Activated CD4-positive, alpha-beta T cell treated with anti-CD3 and anti-CD28 coated beads for 36 hours (primary cell): ENCODE results near the gene RASGRP1. TPM values are rescaled to one million over a fixed set of nuclear protein-coding genes. Genes with fewer than 3 reads are reported as not detected.
A peak's percentile ranks its signal among the peaks of the same experiment; 100 is the strongest.

Experiments
- ATAC-seq: fragments of 200-7000 bp; cut with Tn5 transposase; one replicate; pipeline ENCODE4 v1.10.0; 2021; ENCODE audit warnings: mild to moderate bottlenecking, moderate library complexity
- CTCF ChIA-PET: fragments of 350-600 bp; sonication (Branson Sonifier 250); formaldehyde crosslinking; loops from one replicate; lab custom pipeline; 2021; ENCODE audit warnings: antibody characterized with exemption; lab: Charles Lee
- POLR2A ChIA-PET: fragments of 350-600 bp; sonication (Branson Sonifier 250); formaldehyde crosslinking; loops from one replicate; lab custom pipeline; 2021; ENCODE audit warnings: antibody characterized with exemption, inconsistent platforms; lab: Charles Lee
- DNase-seq: peaks from one replicate; pipeline ENCODE4 v3.0.0-alpha.2; 2020
- H3K27ac Mint-ChIP-seq: one replicate; pipeline ENCODE4 v1.8.0; 2021; ENCODE audit warnings: mixed read lengths
- H3K27me3 Mint-ChIP-seq: one replicate; pipeline ENCODE4 v1.8.0; 2021; ENCODE audit warnings: mixed read lengths
- H3K36me3 Mint-ChIP-seq: one replicate; pipeline ENCODE4 v1.8.0; 2021; ENCODE audit warnings: low read depth, mixed read lengths
- H3K4me1 Mint-ChIP-seq: one replicate; pipeline ENCODE4 v1.8.0; 2021; ENCODE audit warnings: mixed read lengths
- H3K4me3 Mint-ChIP-seq: one replicate; pipeline ENCODE4 v1.8.0; 2021; ENCODE audit warnings: mild to moderate bottlenecking, moderate library complexity, mixed read lengths
- H3K9me3 Mint-ChIP-seq: one replicate; pipeline ENCODE4 v1.8.0; 2021; ENCODE audit warnings: low read depth, mixed read lengths
- intact Hi-C, 2 experiments: fragments of 100-400 bp; cut with DNase I in 1 of 2; cut with micrococcal nuclease in 1 of 2; formaldehyde crosslinking; loops; one replicate each; pipeline versions ENCODE4 v1.14.2 to v1.15.1; 2022 to 2024; cut with DNase I, micrococcal nuclease
- total RNA-seq, 2 experiments: library from RNA; stranded (reverse); gene quantifications; one replicate each; pipeline ENCODE4 v1.2.3, GENCODE V29; 2021

Gene RASGRP1
- total RNA-seq, result 100 to 1,000 TPM; 102 to 120 TPM

GRCh38 chr15:38564557-38565286 lies at the start of gene RASGRP1:
Gene RASGRP1, minus strand, starts transcription at chr15:38564814. Its CDS starts 186 bp downstream, at chr15:38564628.
- POLR2A ChIA-PET, result interaction anchor here (0.6 to 8.8 kb wide), 20 partner anchors 16 to 134 kb away, joined by 3 to 194 read pairs (median 4); partner anchors contain the start of gene FAM98B
- H3K36me3 Mint-ChIP-seq, result peaks cover 43% of the 10 kb centered on the region
- CTCF ChIA-PET, result interaction anchor here (0.8 to 10.4 kb wide), 32 partner anchors 9 to 134 kb away, joined by 3 to 339 read pairs (median 6); partner anchors contain the start of gene FAM98B
- H3K27ac Mint-ChIP-seq, result peak within 1 kb of the TSS; percentile 98
- H3K9me3 Mint-ChIP-seq, result no peaks in the 10 kb centered on the region
- no peaks in the 10 kb centered on the region for H3K27me3 Mint-ChIP-seq
- peak within 1 kb of the TSS; percentile 93 for H3K4me3 Mint-ChIP-seq
- ATAC-seq (peak; percentile 54), DNase-seq (peak; percentile 92)
- H3K4me1 Mint-ChIP-seq, result peaks cover 46% of the 10 kb centered on the region
- intact Hi-C loops, result loop anchor here in 1 of 2 experiments (1.0 to 5.0 kb wide), 8 partner anchors 25 to 312 kb away; partner anchors contain the start of genes FAM98B and SPRED1

GRCh38 chr15:38613085-38613484 lies 48.5 kb upstream of the RASGRP1 start:
- no peak for ATAC-seq
- H3K4me1 Mint-ChIP-seq, result peaks cover 62% of the 10 kb centered on the region
- H3K9me3 Mint-ChIP-seq, result no peaks in the 10 kb centered on the region
- ChIA-PET CTCF (interaction anchor here (0.8 to 10.4 kb wide), 10 partner anchors 13 to 76 kb away, joined by 3 to 145 read pairs (median 8); partner anchors contain the start of gene RASGRP1), POLR2A (interaction anchor here (0.8 to 5.7 kb wide), 5 partner anchors 51 to 86 kb away, joined by 5 to 194 read pairs (median 48); partner anchors contain the start of gene RASGRP1)
- DNase-seq, result peak; percentile 40
- intact Hi-C loops, result loop anchor here (2.0 to 10.0 kb wide), 5 partner anchors 18 to 1012 kb away; no protein-coding TSS in a partner anchor
- no peaks in the 10 kb centered on the region for H3K27me3 Mint-ChIP-seq
- H3K4me3 Mint-ChIP-seq, result no peak overlapping the region
- H3K36me3 Mint-ChIP-seq, result peaks cover 4% of the 10 kb centered on the region
- H3K27ac Mint-ChIP-seq, result peak overlapping the region; percentile 96

DNA sequence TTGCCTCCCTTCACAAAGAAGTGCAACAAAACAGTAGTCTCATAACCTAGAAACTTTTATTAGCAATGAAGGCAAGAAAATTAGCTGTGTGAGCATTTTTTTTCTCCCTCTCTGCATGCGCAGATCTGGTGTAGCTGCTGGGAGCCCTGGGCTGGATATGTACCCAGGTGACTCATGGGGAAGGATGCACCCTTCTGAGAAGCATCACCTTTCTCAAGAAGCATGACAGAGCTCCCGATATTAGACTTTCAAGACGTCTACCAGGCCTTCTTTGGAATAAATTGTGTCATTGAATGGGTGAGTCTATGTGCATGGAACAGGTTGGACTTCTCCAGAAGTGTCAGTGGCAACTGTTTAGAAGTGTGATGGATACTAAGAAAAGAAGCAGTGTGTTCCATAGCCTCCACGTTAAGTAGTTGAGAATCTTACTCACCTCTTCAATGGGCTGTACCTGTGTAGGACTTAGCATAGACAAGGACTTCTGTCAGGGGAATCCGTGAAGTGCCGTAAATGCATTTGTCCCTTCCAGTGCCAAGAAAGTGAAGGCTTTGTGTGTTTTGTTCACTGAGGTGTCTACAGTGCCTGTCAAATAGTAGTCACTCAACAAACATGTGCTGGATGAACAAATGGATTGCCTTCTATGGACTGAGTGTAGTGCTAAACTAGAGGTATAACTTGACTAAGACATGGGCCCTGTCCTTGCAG lies 47.7 kb upstream of the RASGRP1 start:
- peak overlapping the region; percentile 96 for H3K27ac Mint-ChIP-seq
- intact Hi-C loops, result loop anchor here (1.0 to 10.0 kb wide), 9 partner anchors 18 to 1012 kb away; no protein-coding TSS in a partner anchor
- CTCF ChIA-PET, result interaction anchor here (0.6 to 10.4 kb wide), 16 partner anchors 14 to 116 kb away, joined by 3 to 145 read pairs (median 6); partner anchors contain the start of gene RASGRP1
- POLR2A ChIA-PET, result interaction anchor here (0.5 to 5.7 kb wide), 16 partner anchors 8 to 87 kb away, joined by 3 to 194 read pairs (median 5); partner anchors contain the start of gene RASGRP1
- peaks cover 66% of the 10 kb centered on the region for H3K4me1 Mint-ChIP-seq
- peak overlapping the region; percentile 42 for H3K4me3 Mint-ChIP-seq
- peak; percentile 79 for DNase-seq
- H3K9me3 Mint-ChIP-seq, result no peaks in the 10 kb centered on the region
- peaks cover 4% of the 10 kb centered on the region for H3K36me3 Mint-ChIP-seq
- no peaks in the 10 kb centered on the region for H3K27me3 Mint-ChIP-seq
- ATAC-seq, result peak; percentile 78

DNA sequence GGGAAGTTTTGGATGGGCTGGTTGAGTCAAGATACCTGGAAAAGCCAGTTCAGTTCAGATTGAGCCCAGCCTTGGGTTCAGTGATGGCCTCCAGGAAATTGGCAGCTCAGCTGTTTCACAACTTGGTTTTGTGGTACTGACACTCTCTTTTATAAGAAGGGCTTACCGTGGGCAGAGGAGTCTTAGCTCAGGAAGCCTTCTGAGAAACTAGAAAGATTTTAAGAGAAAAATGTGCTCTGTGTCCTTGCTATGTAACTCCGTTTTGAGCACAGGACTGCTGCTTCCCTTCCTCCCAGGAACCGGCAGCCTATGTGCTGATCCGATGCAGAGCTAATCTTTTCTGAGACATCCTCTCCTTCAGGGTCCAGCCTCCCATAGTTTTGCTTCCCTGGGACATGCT lies 46.6 kb upstream of the RASGRP1 start:
- Mint-ChIP-seq H3K27ac (peak overlapping the region; percentile 96), H3K9me3 (no peaks in the 10 kb centered on the region), H3K4me1 (peaks cover 76% of the 10 kb centered on the region), H3K36me3 (peaks cover 4% of the 10 kb centered on the region), H3K27me3 (no peaks in the 10 kb centered on the region), H3K4me3 (peak overlapping the region; percentile 42)
- ChIA-PET CTCF (interaction anchor here (0.6 to 10.4 kb wide), 17 partner anchors 8 to 115 kb away, joined by 3 to 145 read pairs (median 5); partner anchors contain the start of gene RASGRP1), POLR2A (interaction anchor here (0.6 to 5.7 kb wide), 14 partner anchors 8 to 88 kb away, joined by 3 to 194 read pairs (median 7); partner anchors contain the start of gene RASGRP1)
- peak; percentile 54 for ATAC-seq
- DNase-seq, result peak; percentile 75
- intact Hi-C loops, result loop anchor here (1.0 to 10.0 kb wide), 7 partner anchors 20 to 1014 kb away; partner anchors contain the start of gene RASGRP1 (in 1 of the 2)

GRCh38 chr15:38610748-38611147 lies 46.1 kb upstream of the RASGRP1 start:
- Mint-ChIP-seq H3K9me3 (no peaks in the 10 kb centered on the region), H3K4me1 (peaks cover 81% of the 10 kb centered on the region), H3K4me3 (peak overlapping the region; percentile 42), H3K27me3 (no peaks in the 10 kb centered on the region), H3K36me3 (peaks cover 4% of the 10 kb centered on the region), H3K27ac (peak overlapping the region; percentile 96)
- DNase-seq (peak; percentile 78), ATAC-seq (peak; percentile 52)
- ChIA-PET CTCF (interaction anchor here (0.7 to 10.4 kb wide), 14 partner anchors 13 to 89 kb away, joined by 3 to 145 read pairs (median 8); partner anchors contain the start of gene RASGRP1), POLR2A (interaction anchor here (0.6 to 5.7 kb wide), 10 partner anchors 7 to 84 kb away, joined by 4 to 194 read pairs (median 7); partner anchors contain the start of gene RASGRP1)
- intact Hi-C loops, result loop anchor here (1.0 to 10.0 kb wide), 8 partner anchors 20 to 1014 kb away; partner anchors contain the start of gene RASGRP1 (in 1 of the 2)

GRCh38 chr15:38609097-38609738 lies 44.6 kb upstream of the RASGRP1 start:
- H3K4me1 Mint-ChIP-seq, result peaks cover 82% of the 10 kb centered on the region
- H3K4me3 Mint-ChIP-seq, result no peak overlapping the region
- no peak for DNase-seq
- ATAC-seq, result no peak
- H3K27me3 Mint-ChIP-seq, result no peaks in the 10 kb centered on the region
- ChIA-PET CTCF (interaction anchor here (1.2 to 10.4 kb wide), 8 partner anchors 11 to 91 kb away, joined by 3 to 145 read pairs (median 5); partner anchors contain the start of gene RASGRP1), POLR2A (interaction anchor here (0.7 to 5.7 kb wide), 6 partner anchors 22 to 80 kb away, joined by 4 to 194 read pairs (median 8); partner anchors contain the start of gene RASGRP1)
- intact Hi-C loops, result loop anchor here in 1 of 2 experiments (1.0 kb wide), 1 partner anchor 20 kb away; no protein-coding TSS in a partner anchor
- peaks cover 4% of the 10 kb centered on the region for H3K36me3 Mint-ChIP-seq
- H3K9me3 Mint-ChIP-seq, result no peaks in the 10 kb centered on the region
- peak overlapping the region; percentile 96 for H3K27ac Mint-ChIP-seq

- H3K4me1 Mint-ChIP-seq, result peaks cover 79% of the 10 kb centered on the region
- H3K27ac Mint-ChIP-seq, result peak overlapping the region; percentile 96
- H3K9me3 Mint-ChIP-seq, result no peaks in the 10 kb centered on the region
- DNase-seq, result no peak
- ChIA-PET CTCF (interaction anchor here (1.2 to 10.4 kb wide), 9 partner anchors 10 to 91 kb away, joined by 3 to 145 read pairs (median 5); partner anchors contain the start of gene RASGRP1), POLR2A (interaction anchor here (5.7 kb wide), 1 partner anchor 46 kb away, joined by 194 read pairs; the partner anchor contains the start of gene RASGRP1)
- no peak for ATAC-seq
- intact Hi-C loops, result loop anchor here in 1 of 2 experiments (1.0 kb wide), 1 partner anchor 19 kb away; no protein-coding TSS in a partner anchor
- H3K36me3 Mint-ChIP-seq, result peaks cover 4% of the 10 kb centered on the region
- H3K27me3 Mint-ChIP-seq, result no peaks in the 10 kb centered on the region
- H3K4me3 Mint-ChIP-seq, result no peak overlapping the region
These were observed 44.1 kb upstream of the RASGRP1 start for GRCh38 chr15:38608682-38609081.

GRCh38 chr15:38605744-38606143 lies 41.1 kb upstream of the RASGRP1 start:
- intact Hi-C loops, result no loop called here
- ChIA-PET POLR2A (interaction anchor here (0.7 to 1.3 kb wide), 2 partner anchors 80 to 87 kb away, joined by 3 to 10 read pairs; no protein-coding TSS in a partner anchor), CTCF (interaction anchor here (0.6 to 1.5 kb wide), 5 partner anchors 42 to 95 kb away, joined by 3 read pairs; partner anchors contain the start of gene RASGRP1)
- Mint-ChIP-seq H3K27me3 (no peaks in the 10 kb centered on the region), H3K9me3 (no peaks in the 10 kb centered on the region), H3K4me1 (peaks cover 50% of the 10 kb centered on the region), H3K4me3 (no peak overlapping the region), H3K36me3 (peaks cover 4% of the 10 kb centered on the region), H3K27ac (peak overlapping the region; percentile 70)
- ATAC-seq, result peak; percentile 50
- DNase-seq, result no peak

DNA sequence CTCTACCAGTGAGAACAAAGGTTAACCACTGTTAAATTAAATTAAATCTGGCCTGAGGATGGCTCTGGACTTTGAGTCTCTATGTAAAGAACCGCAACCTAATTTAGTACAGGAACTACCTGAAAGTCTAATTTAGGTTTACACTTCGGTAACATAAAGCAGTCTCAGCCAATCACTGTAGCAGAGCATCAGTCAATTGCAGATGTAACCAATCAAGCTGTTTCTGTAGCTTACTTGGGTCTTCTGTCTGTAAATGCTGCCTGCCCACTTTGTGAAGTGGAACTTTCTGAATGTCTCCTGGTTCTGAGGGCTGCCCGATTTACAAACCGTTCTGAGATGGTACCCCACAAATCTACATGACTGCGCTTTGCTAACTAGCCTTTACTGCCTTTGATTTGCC lies 39.1 kb upstream of the RASGRP1 start:
- ChIA-PET CTCF (interaction anchor here (0.7 to 1.6 kb wide), 9 partner anchors 8 to 84 kb away, joined by 3 to 5 read pairs (median 3); partner anchors contain the start of gene RASGRP1), POLR2A (interaction anchor here (0.7 to 0.9 kb wide), 3 partner anchors 7 to 79 kb away, joined by 4 to 8 read pairs (median 4); no protein-coding TSS in a partner anchor)
- Mint-ChIP-seq H3K27me3 (no peaks in the 10 kb centered on the region), H3K27ac (no peak overlapping the region), H3K4me1 (peaks cover 30% of the 10 kb centered on the region), H3K9me3 (no peaks in the 10 kb centered on the region), H3K36me3 (no peaks in the 10 kb centered on the region), H3K4me3 (no peak overlapping the region)
- ATAC-seq, result no peak
- intact Hi-C loops, result no loop called here
- no peak for DNase-seq
